ENCODE measurements around the gene INTS14.
"Not testable (repeated sequence)": the region's sequence is repeated elsewhere in the genome, so short reads cannot be mapped to it uniquely, and the experiment has no call there.

Gene INTS14

GRCh38 chr15:65559941-65560340 lies 51.0 kb downstream of the INTS14 start:
- Histone ChIP-seq H3K9me3 (peaks cover 20% of the 10 kb centered on the region), H3K9ac (no peak overlapping the region), H4K20me1 (peaks cover 28% of the 10 kb centered on the region), H3K27me3 (no peaks in the 10 kb centered on the region), H3K36me3 (peaks cover 98% of the 10 kb centered on the region), H3K4me1 (peaks cover 5% of the 10 kb centered on the region; the same call in 1 of the 2 replicates), H3K27ac (no peak overlapping the region), H3K4me2 (no peak overlapping the region), H3K4me3 (no peak overlapping the region)
- no peak for TF ChIP-seq Cebpa-rat (IDR thresholded peaks at IDR 0.05)

GRCh38 chr15:65558997-65559760 lies 51.8 kb downstream of the INTS14 start:
- no peak for TF ChIP-seq Cebpa-rat (IDR thresholded peaks at IDR 0.05)
- Histone ChIP-seq H4K20me1 (peaks cover 36% of the 10 kb centered on the region), H3K27me3 (no peaks in the 10 kb centered on the region), H3K27ac (no peak overlapping the region), H3K9me3 (peaks cover 12% of the 10 kb centered on the region; the same call in 1 of the 2 replicates), H3K4me3 (no peak overlapping the region), H3K9ac (no peak overlapping the region), H3K4me2 (no peak overlapping the region), H3K36me3 (peaks cover 98% of the 10 kb centered on the region), H3K4me1 (peaks cover 5% of the 10 kb centered on the region; the same call in 1 of the 2 replicates)

- Histone ChIP-seq H3K4me2 (no peak overlapping the region), H3K4me3 (no peak overlapping the region), H3K4me1 (peaks cover 5% of the 10 kb centered on the region; the same call in 1 of the 2 replicates), H3K9me3 (peaks cover 4% of the 10 kb centered on the region; the same call in 1 of the 2 replicates), H4K20me1 (peaks cover 44% of the 10 kb centered on the region), H3K27ac (no peak overlapping the region), H3K9ac (no peak overlapping the region), H3K27me3 (no peaks in the 10 kb centered on the region), H3K36me3 (peaks cover 98% of the 10 kb centered on the region)
- TF ChIP-seq Cebpa-rat (IDR thresholded peaks at IDR 0.05), result no peak
Measured at GRCh38 chr15:65558336-65558735, 52.6 kb downstream of the INTS14 start.

- no peaks in the 10 kb centered on the region for H3K9me3 ChIP-seq
- no peak overlapping the region for H3K27ac ChIP-seq
Measured at GRCh38 chr15:65556622-65557021, 54.3 kb downstream of the INTS14 start.

GRCh38 chr15:65553691-65554090 lies 57.2 kb downstream of the INTS14 start:
- TF ChIP-seq Cebpa-rat (IDR thresholded peaks at IDR 0.05), result no peak
- Histone ChIP-seq H4K20me1 (peaks cover 84% of the 10 kb centered on the region), H3K4me1 (peaks cover 16% of the 10 kb centered on the region), H3K36me3 (peaks cover 79% of the 10 kb centered on the region), H3K4me3 (no peak overlapping the region), H3K27me3 (no peaks in the 10 kb centered on the region), H3K4me2 (no peak overlapping the region), H3K27ac (no peak overlapping the region), H3K9me3 (no peaks in the 10 kb centered on the region), H3K9ac (no peak overlapping the region)

More at GRCh38 chr15:65556622-65557021, 54.3 kb downstream of the INTS14 start:
- Histone ChIP-seq H4K20me1 (peaks cover 56% of the 10 kb centered on the region), H3K36me3 (peaks cover 94% of the 10 kb centered on the region), H3K27me3 (no peaks in the 10 kb centered on the region), H3K4me1 (peaks cover 5% of the 10 kb centered on the region; the same call in 1 of the 2 replicates), H3K9ac (no peak overlapping the region), H3K4me2 (no peak overlapping the region), H3K4me3 (no peak overlapping the region)
- no peak for TF ChIP-seq Cebpa-rat (IDR thresholded peaks at IDR 0.05)

GRCh38 chr15:65552851-65553250 lies 58.1 kb downstream of the INTS14 start:
- not testable (repeated sequence) for H3K4me3 ChIP-seq, H3K27me3 ChIP-seq, H3K9ac ChIP-seq, H3K4me2 ChIP-seq, H3K9me3 ChIP-seq, H3K27ac ChIP-seq
- H3K36me3 ChIP-seq, result peaks cover 74% of the 10 kb centered on the region
- H3K4me1 ChIP-seq, result peaks cover 16% of the 10 kb centered on the region
- peaks cover 84% of the 10 kb centered on the region for H4K20me1 ChIP-seq

- Histone ChIP-seq H4K20me1 (peaks cover 95% of the 10 kb centered on the region), H3K4me3 (no peak overlapping the region), H3K9ac (no peak overlapping the region), H3K27ac (no peak overlapping the region), H3K9me3 (no peaks in the 10 kb centered on the region), H3K4me1 (peaks cover 16% of the 10 kb centered on the region), H3K4me2 (no peak overlapping the region), H3K36me3 (peaks cover 62% of the 10 kb centered on the region), H3K27me3 (no peaks in the 10 kb centered on the region)
- TF ChIP-seq Cebpa-rat (IDR thresholded peaks at IDR 0.05), result no peak
Measured at GRCh38 chr15:65551183-65551582, 59.7 kb downstream of the INTS14 start.

GRCh38 chr15:65550681-65551098 lies 60.2 kb downstream of the INTS14 start:
- TF ChIP-seq Cebpa-rat (IDR thresholded peaks at IDR 0.05), result no peak
- no peaks in the 10 kb centered on the region for H3K27me3 ChIP-seq
- H3K9ac ChIP-seq, result no peak overlapping the region
- peak overlapping the region; percentile 29 for H3K4me2 ChIP-seq
- peaks cover 59% of the 10 kb centered on the region for H3K36me3 ChIP-seq
- H3K9me3 ChIP-seq, result no peaks in the 10 kb centered on the region
- H3K4me1 ChIP-seq, result peaks cover 16% of the 10 kb centered on the region
- no peak overlapping the region for H3K4me3 ChIP-seq
- no peak overlapping the region for H3K27ac ChIP-seq
- peaks cover 95% of the 10 kb centered on the region for H4K20me1 ChIP-seq

GRCh38 chr15:65549288-65549687 lies 61.6 kb downstream of the INTS14 start:
- peaks cover 95% of the 10 kb centered on the region for H4K20me1 ChIP-seq
- H3K27ac ChIP-seq, result not testable (repeated sequence)

GRCh38 chr15:65547841-65548240 lies 63.1 kb downstream of the INTS14 start:
- Histone ChIP-seq H3K4me2 (no peak overlapping the region), H3K4me3 (no peak overlapping the region), H3K36me3 (peaks cover 37% of the 10 kb centered on the region), H3K9me3 (no peaks in the 10 kb centered on the region), H3K27ac (no peak overlapping the region), H3K27me3 (no peaks in the 10 kb centered on the region), H3K9ac (no peak overlapping the region), H3K4me1 (peaks cover 16% of the 10 kb centered on the region), H4K20me1 (peaks cover 96% of the 10 kb centered on the region)
- no peak for TF ChIP-seq Cebpa-rat (IDR thresholded peaks at IDR 0.05)

More at GRCh38 chr15:65549288-65549687, 61.6 kb downstream of the INTS14 start:
- Histone ChIP-seq H3K4me1 (peaks cover 16% of the 10 kb centered on the region), H3K36me3 (peaks cover 47% of the 10 kb centered on the region)
- not testable (repeated sequence) for H3K27me3 ChIP-seq, H3K4me3 ChIP-seq, H3K9ac ChIP-seq, H3K9me3 ChIP-seq, H3K4me2 ChIP-seq
